Fibroblast of pulmonary artery (primary cell): ENCODE measurements around the gene TBL1X.

ENCODE experiments used
- DNase-seq: peaks from one replicate; pipeline ENCODE4 v3.0.0-alpha.2; 2010; ENCODE audit warnings: low read depth
- H3K4me3 ChIP-seq: replicated peaks from 2 replicates; pipeline ENCODE4 v1.5.1; 2011; ENCODE audit warnings: low read depth, mild to moderate bottlenecking, control low read depth, low read length, moderate library complexity
- CTCF ChIP-seq: IDR thresholded peaks from 2 replicates; pipeline ENCODE4 v1.5.1; 2011; ENCODE audit warnings: mild to moderate bottlenecking, control low read depth, low read length, inconsistent platforms; ENCODE audit errors: missing control alignments

TBL1X gene

DNA sequence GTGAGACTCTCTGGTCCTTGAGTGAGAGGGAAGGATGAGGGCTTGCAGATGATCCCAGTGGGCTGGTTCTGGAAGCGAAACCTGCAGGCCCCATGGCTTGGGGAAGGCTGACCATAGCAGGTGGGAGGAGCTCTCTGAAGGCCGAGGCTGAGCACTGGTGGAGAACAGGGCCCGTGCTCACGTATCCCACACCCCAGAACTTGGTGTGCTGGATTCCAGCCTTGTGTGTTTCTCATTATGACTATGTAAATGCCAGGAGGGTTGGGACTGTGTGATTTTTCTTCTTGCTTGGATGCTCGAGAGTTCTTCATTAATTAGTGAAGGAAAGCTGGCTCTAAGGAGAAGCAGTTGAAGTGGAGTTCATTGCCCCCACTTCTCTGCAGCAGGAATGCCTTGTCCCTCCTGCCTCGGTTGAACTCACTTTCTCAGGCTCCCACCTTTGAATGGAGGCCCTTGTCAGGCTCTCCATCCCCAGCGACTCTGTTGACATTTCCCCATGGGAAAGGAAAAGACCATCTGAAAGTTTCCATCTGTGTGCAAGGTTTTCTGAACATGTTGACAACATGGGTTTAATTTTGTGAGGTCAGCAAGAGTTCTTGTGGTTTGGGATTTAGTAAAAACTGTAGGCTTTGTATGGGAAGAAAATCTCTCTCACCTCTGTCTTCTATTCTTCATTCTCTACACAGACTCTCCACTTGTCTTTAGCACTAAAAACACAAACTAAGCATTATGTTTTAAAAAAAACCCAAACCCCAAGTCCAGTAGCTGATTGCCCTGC is 57.7 kb downstream of the TBL1X start:
- DNase-seq = no peak
- no peak overlapping the region for H3K4me3 ChIP-seq
- no peak for TF ChIP-seq CTCF

DNA sequence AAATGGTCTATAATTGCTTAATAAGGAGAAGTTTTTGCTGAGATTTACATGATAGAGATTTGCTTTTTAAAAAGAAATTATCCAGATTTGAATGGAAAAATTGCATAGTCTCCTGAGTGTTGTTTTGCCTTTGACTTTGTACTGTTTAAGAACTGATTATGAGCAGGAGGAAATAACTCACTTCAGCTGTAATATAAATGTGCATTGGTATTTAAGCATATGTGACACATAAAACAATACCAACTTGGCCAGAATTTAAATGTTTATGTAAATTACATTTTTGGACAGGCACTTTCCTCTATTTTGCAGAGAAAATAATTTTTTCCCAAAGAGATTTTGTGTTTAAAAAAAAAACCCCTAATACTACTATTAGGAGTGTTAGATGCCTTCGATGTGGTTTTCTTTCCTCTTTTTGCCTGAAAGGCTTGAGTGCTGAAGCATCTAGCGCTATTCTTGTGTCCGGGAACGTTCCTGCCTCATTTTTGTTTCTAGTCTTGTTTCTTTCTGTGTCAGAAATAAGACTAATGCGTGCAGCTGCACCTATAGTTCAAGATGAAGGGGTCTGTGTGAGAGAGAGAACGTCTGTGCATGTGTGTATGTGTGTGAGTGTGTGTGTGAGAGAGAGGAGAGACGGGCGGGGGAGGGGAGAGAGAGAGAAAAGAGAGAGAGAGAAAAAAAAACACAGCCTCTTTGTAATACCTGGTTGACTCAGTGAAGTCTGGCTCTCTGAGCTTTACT is 60.8 kb downstream of the TBL1X start:
- TF ChIP-seq CTCF = no peak
- H3K4me3 ChIP-seq = no peak overlapping the region
- no peak for DNase-seq

GRCh38 chrX:9526965-9527364 is 62.1 kb downstream of the TBL1X start:
- no peak overlapping the region for H3K4me3 ChIP-seq
- no peak for TF ChIP-seq CTCF
- no peak for DNase-seq

GRCh38 chrX:9528498-9528897 is 63.6 kb downstream of the TBL1X start:
- no peak for DNase-seq
- H3K4me3 ChIP-seq = no peak overlapping the region
- no peak for TF ChIP-seq CTCF

GRCh38 chrX:9529223-9529622 is 64.4 kb downstream of the TBL1X start:
- TF ChIP-seq CTCF = no peak
- no peak overlapping the region for H3K4me3 ChIP-seq
- DNase-seq = no peak

- TF ChIP-seq CTCF = no peak
- peak; percentile 93 for DNase-seq
- H3K4me3 ChIP-seq = no peak overlapping the region
These were observed 66.0 kb downstream of the TBL1X start for GRCh38 chrX:9530848-9531274.
